HG03558 (cell line): ENCODE measurements around the gene FAM81A.
"Not testable (repeated sequence)": the region's sequence is repeated elsewhere in the genome, so short reads cannot be mapped to it uniquely, and the experiment has no call there.

ENCODE experiments used
- ATAC-seq: cut with Tn5 transposase; IDR thresholded peaks from one replicate; pipeline ENCODE4 v1.9.1; 2021; ENCODE audit warnings: moderate number of reproducible peaks; ENCODE audit not compliant: unreplicated experiment; ENCODE audit errors: extremely low read depth

FAM81A gene

DNA sequence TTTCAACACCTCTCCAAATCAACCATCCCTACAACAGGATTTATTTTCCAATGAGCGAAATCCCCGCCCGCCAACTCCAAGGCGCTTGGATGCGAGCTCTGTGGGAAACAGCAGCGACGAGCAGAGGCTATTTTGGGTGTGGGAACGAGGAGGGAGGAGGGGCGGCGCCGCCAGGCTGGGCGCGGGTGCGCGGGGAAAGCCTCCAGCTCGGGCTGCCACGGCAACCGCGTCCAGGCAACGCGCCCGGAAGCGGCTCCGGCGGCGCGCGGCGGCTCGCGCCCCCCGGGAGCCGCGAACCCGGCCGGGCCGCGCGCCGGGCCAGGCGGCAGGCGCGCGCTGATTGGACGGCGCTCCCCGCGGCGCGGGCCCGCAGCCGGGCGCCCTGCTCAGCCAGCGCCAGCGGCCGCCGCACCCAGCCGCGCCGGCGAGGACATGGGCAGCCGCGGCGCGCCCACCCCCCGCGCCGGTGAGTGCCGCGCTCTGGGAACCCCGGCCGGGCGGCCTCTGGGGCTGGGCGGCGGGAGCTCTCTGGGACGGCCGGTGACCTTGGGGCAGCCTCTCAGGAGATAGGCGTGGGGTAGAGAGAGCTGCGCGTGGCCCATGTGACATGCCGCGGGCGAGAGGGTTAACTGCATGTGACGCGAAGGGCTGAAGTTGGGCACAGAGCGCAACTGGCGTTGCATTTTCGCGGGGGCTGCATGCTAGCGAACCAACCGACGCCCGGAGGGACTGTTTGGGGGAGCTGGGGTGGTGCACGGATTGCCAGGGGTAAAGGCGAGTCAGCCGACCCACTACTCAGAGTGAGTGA, at the start of gene FAM81A:
Gene FAM81A, plus strand, starts transcription at position 370 of the 808 bp plus-strand sequence. CDS start 20,441 bp downstream, outside the sequence.
- ATAC-seq: peak; percentile 72

- no peak for ATAC-seq
These were observed 49.3 kb upstream of the FAM81A start for GRCh38 chr15:59388670-59389069.

GRCh38 chr15:59392299-59392698, 45.7 kb upstream of the FAM81A start:
- no peak for ATAC-seq

DNA sequence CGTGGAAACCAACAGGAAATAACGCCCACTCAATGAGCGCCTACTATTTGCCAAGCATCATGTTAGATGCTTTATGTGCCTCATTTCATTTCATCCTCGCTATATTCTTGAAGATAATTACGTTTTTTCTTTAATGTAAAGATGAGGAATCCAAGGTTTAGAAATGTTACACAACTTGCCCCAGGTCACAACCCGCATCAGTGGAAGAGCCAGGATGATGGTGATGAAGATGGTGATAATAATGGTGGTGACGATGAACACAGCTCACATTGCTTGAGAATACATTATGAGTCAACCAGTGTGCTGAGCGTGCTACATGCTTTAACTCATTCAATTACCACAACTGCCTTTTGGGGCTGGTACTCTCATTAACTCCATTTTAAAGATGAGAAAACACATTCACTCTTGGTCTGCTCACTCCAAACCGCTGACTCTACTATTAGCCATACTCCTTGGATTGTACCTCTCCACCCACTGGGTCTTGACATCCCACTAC, 43.8 kb upstream of the FAM81A start:
- ATAC-seq: no peak

GRCh38 chr15:59396211-59396610, 41.8 kb upstream of the FAM81A start:
- ATAC-seq: no peak

GRCh38 chr15:59396679-59397078, 41.3 kb upstream of the FAM81A start:
- ATAC-seq: no peak

GRCh38 chr15:59398220-59398619, 39.8 kb upstream of the FAM81A start:
- ATAC-seq: no peak

DNA sequence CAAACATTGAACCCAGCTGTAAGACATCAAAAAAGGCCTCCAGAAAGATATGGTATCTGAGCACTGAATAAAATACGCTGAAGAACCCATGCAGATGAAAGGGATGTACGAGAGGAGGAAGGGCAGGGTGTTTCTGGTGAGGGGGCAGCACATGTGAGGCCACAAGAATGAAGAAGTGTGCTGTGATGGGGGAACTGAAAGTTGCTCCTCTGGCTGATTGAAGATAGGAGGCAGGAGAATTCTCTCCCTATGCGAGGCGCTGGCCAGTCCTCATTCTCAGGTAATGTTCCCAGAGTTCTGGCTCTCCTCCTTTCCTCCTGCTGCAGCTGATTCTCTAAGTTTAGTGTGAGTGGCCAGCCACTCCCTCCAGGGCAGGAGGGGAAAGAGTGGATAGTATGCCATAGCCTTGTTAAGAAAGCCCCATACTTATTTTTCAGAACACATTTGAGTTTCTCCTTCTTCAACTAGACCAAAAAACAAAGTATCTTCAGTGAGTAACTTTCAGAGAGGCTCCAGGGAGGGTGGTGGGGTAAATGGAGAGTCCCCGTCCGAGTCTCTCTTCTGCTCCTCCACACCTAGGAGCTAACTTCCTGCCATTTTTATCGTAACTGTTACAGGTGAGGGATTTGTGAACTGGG, 38.4 kb upstream of the FAM81A start:
- ATAC-seq: peak; percentile 49

DNA sequence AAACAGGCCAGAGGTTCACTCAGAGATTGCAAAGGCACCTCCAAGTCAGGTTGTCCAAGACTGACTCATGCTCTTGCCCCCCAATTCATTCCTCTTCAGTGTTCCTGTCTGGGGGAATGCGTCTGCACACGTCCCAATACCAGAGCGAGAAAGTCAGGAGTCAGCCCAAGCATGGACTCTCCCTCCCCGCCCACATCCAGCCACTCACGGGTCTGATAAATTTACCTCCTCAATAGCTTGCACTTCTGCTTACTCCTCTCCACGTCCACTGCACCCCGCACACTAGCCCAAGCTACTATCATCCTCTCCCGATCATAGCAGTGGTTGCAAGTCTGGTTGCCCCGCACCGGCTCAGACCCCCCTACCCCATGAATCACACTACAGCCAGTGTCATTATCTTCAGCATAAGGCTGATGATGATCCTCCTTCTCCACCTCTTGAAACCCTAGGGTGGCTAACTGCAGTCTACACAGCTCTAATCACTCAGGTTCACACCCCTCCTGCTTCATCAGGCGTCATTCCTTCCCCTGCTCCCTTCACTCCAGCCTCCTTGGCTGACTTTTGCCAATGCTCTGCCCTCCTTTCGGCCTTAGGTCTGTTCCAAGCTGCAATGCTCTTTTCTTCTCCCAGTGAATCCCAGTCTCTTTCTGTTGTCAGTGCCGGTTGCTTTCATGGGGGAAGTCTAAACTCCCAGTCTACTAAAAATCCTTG, 37.7 kb upstream of the FAM81A start:
- peak; percentile 5 for ATAC-seq

DNA sequence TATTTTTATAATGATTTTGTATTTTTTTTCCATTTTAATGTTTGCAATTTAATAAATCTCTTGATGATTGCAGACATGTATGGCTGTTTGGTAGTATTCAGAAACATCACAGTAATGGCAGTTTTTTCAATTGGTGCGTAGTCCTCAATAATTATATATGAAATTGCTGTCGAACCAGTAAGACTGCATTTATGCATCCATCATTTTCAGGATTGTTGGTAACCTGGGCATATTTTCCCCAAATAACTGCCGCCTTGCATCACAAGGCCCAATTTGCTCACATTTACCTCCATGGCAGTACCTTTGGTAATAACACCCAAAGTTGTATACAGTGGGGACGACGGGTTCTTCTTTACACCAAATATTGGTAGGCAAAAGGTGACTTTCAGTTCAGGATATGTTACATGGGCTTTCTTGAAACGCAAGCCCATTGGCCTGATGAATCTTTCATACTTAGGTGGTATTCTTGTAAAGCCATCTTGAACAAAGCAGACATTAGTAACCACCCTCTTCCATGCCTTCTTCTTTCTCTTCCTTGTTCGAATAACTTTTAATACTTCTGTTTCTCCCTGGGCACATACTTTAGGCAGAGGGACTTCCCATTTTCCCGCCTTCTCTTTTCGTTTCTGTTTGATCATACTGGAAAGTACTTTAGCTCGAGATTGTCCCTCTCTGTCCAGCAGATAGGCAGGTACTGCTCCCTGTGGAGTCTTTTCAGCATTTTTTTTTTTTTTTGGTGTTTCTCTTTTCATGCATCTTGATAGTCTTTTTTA, 36.7 kb upstream of the FAM81A start:
- ATAC-seq: not testable (repeated sequence)

- ATAC-seq: no peak
These were observed 36.0 kb upstream of the FAM81A start for GRCh38 chr15:59401824-59402569.

DNA sequence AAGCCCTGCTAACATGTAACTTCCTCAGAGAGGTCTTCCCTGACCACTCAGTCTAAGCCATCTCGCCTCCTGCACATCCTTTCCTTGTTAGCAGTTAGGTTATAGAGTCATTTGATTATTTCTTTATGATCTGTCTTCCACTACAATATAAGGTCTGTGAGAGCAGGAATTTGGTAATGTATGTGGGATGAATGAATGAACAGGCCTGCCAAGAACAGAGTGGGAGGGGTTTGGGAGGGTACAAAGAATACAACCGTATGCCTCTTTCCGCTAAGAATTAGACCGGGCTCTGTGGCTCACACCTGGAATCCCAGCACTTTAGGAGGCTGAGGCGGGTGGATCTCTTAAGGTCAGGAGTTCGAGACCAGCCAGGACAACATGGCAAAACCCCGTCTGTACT, 32.9 kb upstream of the FAM81A start:
- no peak for ATAC-seq

DNA sequence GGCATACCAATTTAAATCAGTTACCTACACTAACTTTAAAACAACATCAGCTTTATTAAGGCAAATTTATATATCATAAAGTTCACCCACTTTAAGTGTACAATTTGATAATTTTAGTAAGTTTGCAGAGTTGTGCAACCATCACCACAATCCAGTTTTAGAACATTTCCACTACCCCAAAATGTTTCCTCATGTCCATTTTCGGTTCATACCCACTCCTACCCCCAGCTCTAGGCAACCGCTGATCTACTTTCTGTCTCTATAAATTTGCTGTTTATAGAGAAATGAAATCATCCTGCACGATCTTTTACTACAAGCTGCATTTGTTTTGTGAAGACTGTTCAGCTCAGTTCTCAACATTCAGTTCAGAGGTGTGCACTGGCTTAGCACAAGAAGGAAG, 31.5 kb upstream of the FAM81A start:
- no peak for ATAC-seq

GRCh38 chr15:59407946-59408345, 30.0 kb upstream of the FAM81A start:
- ATAC-seq: no peak

DNA sequence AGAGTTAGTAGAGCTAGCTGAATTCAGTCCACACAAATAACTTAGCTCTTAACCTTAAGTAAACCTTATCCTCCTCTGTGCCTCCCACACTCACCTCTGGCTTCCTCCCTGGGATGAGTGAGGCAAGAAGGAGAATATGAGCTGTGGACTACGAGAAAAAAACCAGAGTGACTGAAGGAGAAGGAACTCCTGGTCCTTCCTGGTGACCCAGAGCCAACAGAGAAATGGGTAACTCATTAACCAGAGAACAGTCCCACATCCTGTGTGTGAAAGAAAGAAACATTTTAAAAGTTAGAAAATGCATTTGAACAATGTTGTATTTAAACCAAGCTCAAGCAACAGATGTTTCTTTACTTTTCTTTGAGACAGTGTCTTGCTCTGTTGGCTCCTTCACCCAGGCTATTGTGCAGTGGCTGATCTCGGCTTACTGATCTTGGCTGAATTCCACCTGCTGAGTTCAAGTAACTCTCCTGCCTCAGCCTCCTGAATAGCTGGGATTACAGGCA, 27.5 kb upstream of the FAM81A start:
- ATAC-seq: no peak

DNA sequence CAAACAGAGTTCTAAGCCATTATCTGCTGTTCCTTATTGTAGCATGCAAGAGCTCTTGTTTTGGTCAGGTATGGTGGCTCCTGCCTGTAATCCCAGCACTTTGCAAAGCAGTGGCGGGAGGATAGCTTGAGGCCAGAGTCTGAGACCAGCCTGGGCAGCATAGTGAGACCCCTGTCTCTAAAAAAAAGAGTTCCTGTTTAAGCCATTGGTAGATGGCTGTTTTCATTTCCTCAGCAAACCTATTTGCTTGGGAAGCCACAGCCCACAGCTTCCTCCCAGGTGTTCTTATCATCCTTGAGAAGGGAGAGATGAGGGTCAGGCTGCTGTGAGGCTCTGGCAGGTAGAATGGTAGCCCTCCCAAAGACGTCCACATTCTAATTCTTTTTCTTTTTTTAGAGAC, 24.4 kb upstream of the FAM81A start:
- no peak for ATAC-seq

- ATAC-seq: no peak
These were observed 21.2 kb upstream of the FAM81A start for GRCh38 chr15:59416816-59417215.

GRCh38 chr15:59419170-59419569, 18.8 kb upstream of the FAM81A start:
- ATAC-seq: no peak

DNA sequence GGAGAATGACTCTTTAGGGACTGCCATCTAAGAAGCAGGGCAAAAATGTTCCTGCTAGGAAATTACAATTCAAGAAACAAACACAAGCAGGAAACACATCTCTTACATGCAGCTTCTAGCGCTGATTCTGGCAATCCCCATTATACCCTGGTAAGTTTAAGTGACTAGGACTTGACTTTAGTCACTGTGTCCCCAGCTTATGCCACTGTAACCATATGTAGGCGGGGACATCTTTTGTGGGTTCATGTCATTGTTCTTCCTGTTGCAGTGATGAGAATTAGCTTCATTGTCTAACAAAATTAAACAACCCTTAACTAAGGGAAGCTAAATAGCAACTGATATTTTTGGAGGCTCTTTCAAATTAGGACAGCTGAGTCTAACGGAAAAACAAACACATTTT, 17.9 kb upstream of the FAM81A start:
- no peak for ATAC-seq
